Lung (tissue), 12 donors: ENCODE data around the gene ZNF549. TPM values are rescaled to one million over a fixed set of nuclear protein-coding genes. Genes with fewer than 3 reads are reported as not detected.

Source experiments
- ATAC-seq: fragments of 200-7000 bp; cut with Tn5 transposase; one replicate; pipeline ENCODE4 v1.9.1; 2020; ENCODE audit warnings: moderate number of reproducible peaks; ENCODE audit not compliant: insufficient read depth, low FRiP score
- DNase-seq, 3 donors: peaks; one replicate each; pipeline ENCODE4 v3.0.0-alpha.2; 2013 to 2017
- H3K27ac ChIP-seq, 2 donors: one replicate each; pipeline ENCODE4 v1.5.1; 2013; ENCODE audit warnings: mild to moderate bottlenecking in 2 of 2, moderate library complexity in 2 of 2, control low read depth in 1 of 2, inconsistent platforms in 1 of 2, low read depth in 1 of 2, low read length in 1 of 2
- H3K27me3 ChIP-seq, 3 donors: one replicate each; pipeline ENCODE4 v1.5.1; 2013; ENCODE audit warnings: low read length in 2 of 3; ENCODE audit not compliant: control insufficient read depth in 3 of 3, insufficient read depth in 3 of 3
- H3K36me3 ChIP-seq, 4 donors: one replicate each; pipeline ENCODE4 v1.5.1; 2013; ENCODE audit warnings: low read length in 4 of 4, mild to moderate bottlenecking in 1 of 4, moderate library complexity in 1 of 4; ENCODE audit not compliant: control insufficient read depth in 4 of 4, insufficient read depth in 4 of 4
- H3K4me1 ChIP-seq, 5 donors: one replicate each; pipeline ENCODE4 v1.5.1; 2013; ENCODE audit warnings: low read length in 5 of 5, mild to moderate bottlenecking in 2 of 5, moderate library complexity in 1 of 5; ENCODE audit not compliant: control insufficient read depth in 5 of 5, insufficient read depth in 5 of 5
- H3K4me3 ChIP-seq: one replicate; pipeline ENCODE4 v1.5.1; 2013; ENCODE audit warnings: mild to moderate bottlenecking, control low read depth, moderate library complexity
- H3K9ac ChIP-seq, 2 donors: one replicate each; pipeline ENCODE4 v1.5.1; 2013; ENCODE audit warnings: low read length in 2 of 2, control low read depth in 1 of 2; ENCODE audit not compliant: insufficient read depth in 1 of 2
- H3K9me3 ChIP-seq, 4 donors: one replicate each; pipeline ENCODE4 v1.5.1; 2013; ENCODE audit warnings: low read length in 3 of 4, mild to moderate bottlenecking in 1 of 4, moderate library complexity in 1 of 4; ENCODE audit not compliant: control insufficient read depth in 4 of 4, insufficient read depth in 3 of 4
- CTCF ChIP-seq: IDR thresholded peaks from 2 replicates; pipeline ENCODE4 v1.5.1; 2012; ENCODE audit warnings: mild to moderate bottlenecking; ENCODE audit errors: control extremely low read depth, extremely low read depth
- WGBS, 2 donors: extraction: QIAGEN DNeasy Blood & Tissue Kit; methylation state at CpG; one replicate each; pipeline ENCODE4 v1.1.7; 2013; 5-methylcytosine and 5-hydroxymethylcytosine counted together
- polyA plus RNA-seq, 2 donors: library from polyadenylated mRNA; stranded (reverse); fragments of 200-250 nt; gene quantifications; one replicate each; pipeline ENCODE4 v1.2.1, GENCODE V29; 2013
- total RNA-seq, 2 donors: library from RNA; depleted of rRNA in 1 of 2; stranded (reverse); fragments of >200 nt in 1 of 2; gene quantifications; one replicate each; pipeline ENCODE4 v1.2.1, GENCODE V29; 2014 to 2021
- donor health status: control.
- donor health status: control.
- donor health status: Bipolar disorder and iron deficiency.
- donor health status: healthy.
- donor health status: DM: yes; HTN: yes; CAD: no.

The ZNF549 gene
- total and polyA plus RNA-seq, 4 donors = 1.7 to 14.8 (median 3.6) TPM

DNA sequence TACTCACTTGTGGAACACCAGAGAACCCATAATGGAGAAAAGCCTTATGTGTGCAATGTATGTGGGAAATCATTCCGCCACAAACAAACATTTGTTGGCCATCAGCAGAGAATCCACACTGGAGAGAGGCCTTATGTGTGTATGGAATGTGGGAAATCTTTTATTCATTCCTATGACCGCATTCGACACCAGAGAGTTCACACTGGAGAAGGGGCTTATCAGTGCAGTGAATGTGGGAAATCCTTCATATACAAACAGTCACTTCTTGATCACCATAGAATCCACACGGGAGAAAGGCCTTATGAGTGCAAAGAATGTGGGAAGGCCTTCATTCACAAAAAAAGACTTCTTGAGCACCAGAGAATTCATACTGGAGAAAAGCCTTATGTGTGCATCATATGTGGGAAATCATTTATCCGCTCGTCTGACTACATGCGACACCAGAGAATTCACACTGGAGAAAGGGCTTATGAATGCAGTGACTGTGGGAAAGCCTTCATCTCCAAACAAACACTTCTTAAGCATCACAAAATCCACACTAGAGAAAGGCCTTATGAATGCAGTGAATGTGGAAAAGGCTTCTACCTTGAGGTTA is 10.9 kb downstream of the ZNF549 start:
- WGBS, 2 donors = 97 to 98% methylated on average over 7 of the region's 7 CpGs
- Histone ChIP-seq H3K36me3 (peaks cover 39 to 88% (median 73%) of the 10 kb centered on the region in 4 donors), H3K27me3 (no peaks in the 10 kb centered on the region), H3K4me1 (no peaks in the 10 kb centered on the region), H3K27ac (no peak overlapping the region), H3K4me3 (no peak overlapping the region), H3K9ac (no peak overlapping the region), H3K9me3 (peaks cover 26 to 76% (median 62%) of the 10 kb centered on the region in 4 donors)
- ATAC-seq (no peak), DNase-seq (no peak)
- TF ChIP-seq CTCF = no peak

GRCh38 chr19:57546513-57546912 is 19.4 kb downstream of the ZNF549 start:
- Histone ChIP-seq H3K36me3 (peaks cover 33 to 95% (median 78%) of the 10 kb centered on the region in 4 donors), H3K4me1 (no peaks in the 10 kb centered on the region), H3K27ac (no peak overlapping the region), H3K27me3 (no peaks in the 10 kb centered on the region), H3K9me3 (peaks cover 11 to 62% (median 46%) of the 10 kb centered on the region in 4 donors), H3K4me3 (no peak overlapping the region), H3K9ac (no peak overlapping the region)
- no peak for ATAC-seq
- TF ChIP-seq CTCF = no peak
- WGBS, 2 donors = 96 to 100% methylated on average over 1 of the region's 1 CpG
- DNase-seq = no peak

- Histone ChIP-seq H3K9ac (no peak overlapping the region), H3K9me3 (peaks cover 0 to 50% (median 29%) of the 10 kb centered on the region in 4 donors), H3K27me3 (no peaks in the 10 kb centered on the region), H3K36me3 (peaks cover 54 to 87% (median 73%) of the 10 kb centered on the region in 4 donors), H3K4me1 (no peaks in the 10 kb centered on the region), H3K4me3 (no peak overlapping the region), H3K27ac (no peak overlapping the region)
- DNase-seq (no peak), ATAC-seq (no peak)
- TF ChIP-seq CTCF = no peak
- WGBS, 2 donors = 98 to 99% methylated on average over 2 of the region's 2 CpGs
These were observed 25.3 kb downstream of the ZNF549 start for GRCh38 chr19:57552432-57552831.

GRCh38 chr19:57557659-57558058 is 30.5 kb downstream of the ZNF549 start:
- peaks cover 0 to 29% (median 5%) of the 10 kb centered on the region in 4 donors for H3K9me3 ChIP-seq

More at GRCh38 chr19:57557659-57558058, 30.5 kb downstream of the ZNF549 start:
- H3K36me3 ChIP-seq = peaks cover 24 to 37% (median 31%) of the 10 kb centered on the region in 4 donors
- no peak overlapping the region for H3K4me3 ChIP-seq
- no peaks in the 10 kb centered on the region for H3K27me3 ChIP-seq
- ATAC-seq = no peak
- TF ChIP-seq CTCF = no peak
- DNase-seq = no peak
- H3K9ac ChIP-seq = no peak overlapping the region
- 78 to 91% methylated on average over 5 of the region's 5 CpGs for WGBS, 2 donors
- H3K27ac ChIP-seq = no peak overlapping the region
- H3K4me1 ChIP-seq = peaks cover 5 to 14% (median 12%) of the 10 kb centered on the region in 5 donors
